ENCODE data around the gene C22orf42. TPM values are rescaled to one million over a fixed set of nuclear protein-coding genes. Genes with fewer than 3 reads are reported as not detected.
A peak's percentile ranks its signal among the peaks of the same experiment; 100 is the strongest.

C22orf42 gene
- total and polyA plus RNA-seq, 2 donors (not counting 1 experiment from before 2014, with no cell fraction given), result not detected

DNA sequence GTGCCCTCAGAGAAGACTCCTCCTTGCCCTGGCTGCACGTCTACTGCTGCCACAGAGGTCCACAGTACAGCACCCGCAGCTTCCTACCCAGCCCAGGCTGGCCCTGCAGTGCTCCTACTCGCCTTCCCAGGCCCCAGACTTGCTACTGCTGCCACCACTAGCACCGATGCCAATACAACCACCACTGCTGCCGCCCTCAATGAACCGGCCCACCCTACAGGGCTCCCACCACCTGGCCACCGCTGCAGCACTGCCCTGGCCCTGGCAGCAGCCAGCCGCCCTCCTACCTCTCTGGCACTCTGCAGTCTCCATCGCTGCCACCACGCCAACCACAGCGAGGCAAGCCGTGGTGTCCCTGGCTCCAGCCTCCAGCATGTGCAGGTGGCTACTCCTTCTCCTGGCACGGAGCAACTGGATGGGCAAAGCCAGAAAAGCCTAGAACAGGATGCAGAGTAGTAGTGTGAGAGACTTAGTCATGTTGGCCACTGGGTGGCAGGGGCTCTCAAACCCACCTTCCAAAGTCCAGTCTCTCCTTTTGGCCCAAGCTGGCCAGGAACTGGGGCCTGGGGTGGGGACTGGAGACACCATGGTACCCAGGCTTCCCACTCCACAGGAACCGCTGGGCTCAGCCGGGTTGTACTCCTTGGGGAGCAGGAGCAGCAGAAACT is 39.4 kb downstream of the C22orf42 start:
- no peaks in the 10 kb centered on the region for H3K27me3 ChIP-seq (ENCODE audit: control insufficient read depth, insufficient read depth, low read length)
- no peak overlapping the region for H3K27ac ChIP-seq (ENCODE audit: insufficient read depth, low read length)
- no peak overlapping the region for H3K4me3 ChIP-seq (replicated peaks in 1 of 4; ENCODE audit: control extremely low read depth in 1 of 4, insufficient read depth in 1 of 4, low read depth in 3 of 4, low read length in 4 of 4)
- H3K9me3 ChIP-seq (ENCODE audit: control insufficient read depth, insufficient read depth, low read depth, low read length), result no peaks in the 10 kb centered on the region
- no peak overlapping the region for H3K4me2 ChIP-seq (ENCODE audit: extremely low read depth, insufficient read depth, low read length)
- no peaks in the 10 kb centered on the region for H3K4me1 ChIP-seq (ENCODE audit: control insufficient read depth, extremely low read depth, insufficient read depth, low read length)
- H3K79me2 ChIP-seq (ENCODE audit: control insufficient read depth, insufficient read depth, low read length), result no peaks in the 10 kb centered on the region
- TF ChIP-seq EZH2 (IDR thresholded peaks at IDR 0.05; ENCODE audit: low read length, missing control alignments), result no peak
- TF ChIP-seq, protein P1, sequence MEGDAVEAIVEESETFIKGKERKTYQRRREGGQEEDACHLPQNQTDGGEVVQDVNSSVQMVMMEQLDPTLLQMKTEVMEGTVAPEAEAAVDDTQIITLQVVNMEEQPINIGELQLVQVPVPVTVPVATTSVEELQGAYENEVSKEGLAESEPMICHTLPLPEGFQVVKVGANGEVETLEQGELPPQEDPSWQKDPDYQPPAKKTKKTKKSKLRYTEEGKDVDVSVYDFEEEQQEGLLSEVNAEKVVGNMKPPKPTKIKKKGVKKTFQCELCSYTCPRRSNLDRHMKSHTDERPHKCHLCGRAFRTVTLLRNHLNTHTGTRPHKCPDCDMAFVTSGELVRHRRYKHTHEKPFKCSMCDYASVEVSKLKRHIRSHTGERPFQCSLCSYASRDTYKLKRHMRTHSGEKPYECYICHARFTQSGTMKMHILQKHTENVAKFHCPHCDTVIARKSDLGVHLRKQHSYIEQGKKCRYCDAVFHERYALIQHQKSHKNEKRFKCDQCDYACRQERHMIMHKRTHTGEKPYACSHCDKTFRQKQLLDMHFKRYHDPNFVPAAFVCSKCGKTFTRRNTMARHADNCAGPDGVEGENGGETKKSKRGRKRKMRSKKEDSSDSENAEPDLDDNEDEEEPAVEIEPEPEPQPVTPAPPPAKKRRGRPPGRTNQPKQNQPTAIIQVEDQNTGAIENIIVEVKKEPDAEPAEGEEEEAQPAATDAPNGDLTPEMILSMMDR (conservative IDR thresholded peaks at IDR 0.05 in 1 of 2, IDR thresholded peaks at IDR 0.05 in 1 of 2; ENCODE audit: low read depth in 1 of 2, low read length in 2 of 2), result no peak
- H3K36me3 ChIP-seq (ENCODE audit: control insufficient read depth, insufficient read depth, low read length), result no peaks in the 10 kb centered on the region
- H3K9ac ChIP-seq (ENCODE audit: insufficient read depth, low read length), result no peak overlapping the region
- H4K20me1 ChIP-seq (ENCODE audit: control insufficient read depth, extremely low read depth, insufficient read depth, low read length), result no peaks in the 10 kb centered on the region
- no peak for DNase-seq (ENCODE audit: low read depth in 2 of 2)
- no peak overlapping the region for H2AFZ ChIP-seq (ENCODE audit: low read length)

DNA sequence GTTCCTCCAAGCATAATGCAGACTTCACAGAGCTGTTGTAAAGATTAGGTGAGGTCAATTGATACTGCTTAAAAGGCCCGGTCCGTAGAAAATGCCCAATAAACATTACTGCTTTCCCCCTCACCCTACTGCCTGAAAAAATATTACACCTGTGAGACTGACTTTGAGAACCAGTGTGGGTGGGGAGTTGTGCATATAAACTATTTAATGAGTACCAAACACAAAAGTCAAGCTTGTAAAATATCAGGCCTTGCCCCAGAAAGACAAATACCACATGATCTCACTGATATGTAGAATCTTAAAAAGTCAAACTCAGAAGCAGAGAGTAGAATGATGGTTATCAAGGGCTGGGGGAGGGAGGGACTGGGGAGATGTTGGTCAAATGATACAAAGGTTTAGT is 46.7 kb downstream of the C22orf42 start:
- no peaks in the 10 kb centered on the region for H3K9me3 ChIP-seq (ENCODE audit: control insufficient read depth, insufficient read depth, low read depth, low read length)
- no peak overlapping the region for H3K27ac ChIP-seq (ENCODE audit: insufficient read depth, low read length)
- no peaks in the 10 kb centered on the region for H4K20me1 ChIP-seq (ENCODE audit: control insufficient read depth, extremely low read depth, insufficient read depth, low read length)
- H3K4me2 ChIP-seq (ENCODE audit: extremely low read depth, insufficient read depth, low read length), result no peak overlapping the region
- DNase-seq (ENCODE audit: low read depth in 2 of 2), result no peak
- no peak overlapping the region for H3K4me3 ChIP-seq (replicated peaks in 1 of 4; ENCODE audit: control extremely low read depth in 1 of 4, insufficient read depth in 1 of 4, low read depth in 3 of 4, low read length in 4 of 4)
- TF ChIP-seq EZH2 (IDR thresholded peaks at IDR 0.05; ENCODE audit: low read length, missing control alignments), result no peak
- TF ChIP-seq, protein P1 (conservative IDR thresholded peaks at IDR 0.05 in 1 of 2, IDR thresholded peaks at IDR 0.05 in 1 of 2; ENCODE audit: low read depth in 1 of 2, low read length in 2 of 2), result no peak
- no peak overlapping the region for H3K9ac ChIP-seq (ENCODE audit: insufficient read depth, low read length)
- no peaks in the 10 kb centered on the region for H3K79me2 ChIP-seq (ENCODE audit: control insufficient read depth, insufficient read depth, low read length)
- no peaks in the 10 kb centered on the region for H3K27me3 ChIP-seq (ENCODE audit: control insufficient read depth, insufficient read depth, low read length)
- H3K4me1 ChIP-seq (ENCODE audit: control insufficient read depth, extremely low read depth, insufficient read depth, low read length), result no peaks in the 10 kb centered on the region
- H3K36me3 ChIP-seq (ENCODE audit: control insufficient read depth, insufficient read depth, low read length), result no peaks in the 10 kb centered on the region
- no peak overlapping the region for H2AFZ ChIP-seq (ENCODE audit: low read length)

DNA sequence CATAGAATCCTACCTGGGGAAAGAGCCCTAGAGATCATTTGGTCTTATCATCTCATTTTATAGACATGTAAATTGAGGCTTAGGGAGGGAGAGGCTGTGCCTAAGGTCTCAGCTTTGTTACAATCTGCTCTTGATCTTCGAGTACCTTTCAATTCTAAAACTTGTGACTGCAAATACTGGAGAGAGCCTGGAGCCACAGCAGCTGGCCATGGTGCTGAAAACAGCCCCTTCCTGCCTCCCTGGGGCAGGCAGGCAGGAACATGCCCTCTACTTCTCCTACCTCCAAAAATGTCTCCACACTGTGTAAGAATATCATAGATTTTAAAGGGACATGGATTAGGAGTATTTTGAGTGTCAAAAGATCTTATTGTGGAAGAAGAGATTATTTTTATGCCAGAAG is 52.2 kb downstream of the C22orf42 start:
- Histone ChIP-seq H3K79me2 (ENCODE audit: control insufficient read depth, insufficient read depth, low read length) (no peaks in the 10 kb centered on the region), H3K4me2 (ENCODE audit: extremely low read depth, insufficient read depth, low read length) (no peak overlapping the region), H3K4me1 (ENCODE audit: control insufficient read depth, extremely low read depth, insufficient read depth, low read length) (no peaks in the 10 kb centered on the region), H3K9me3 (ENCODE audit: control insufficient read depth, insufficient read depth, low read depth, low read length) (no peaks in the 10 kb centered on the region), H4K20me1 (ENCODE audit: control insufficient read depth, extremely low read depth, insufficient read depth, low read length) (no peaks in the 10 kb centered on the region), H3K27ac (ENCODE audit: insufficient read depth, low read length) (no peak overlapping the region), H3K9ac (ENCODE audit: insufficient read depth, low read length) (no peak overlapping the region), H3K4me3 (replicated peaks in 1 of 4; ENCODE audit: control extremely low read depth in 1 of 4, insufficient read depth in 1 of 4, low read depth in 3 of 4, low read length in 4 of 4) (no peak overlapping the region), H3K36me3 (ENCODE audit: control insufficient read depth, insufficient read depth, low read length) (no peaks in the 10 kb centered on the region), H2AFZ (ENCODE audit: low read length) (no peak overlapping the region), H3K27me3 (ENCODE audit: control insufficient read depth, insufficient read depth, low read length) (no peaks in the 10 kb centered on the region)
- peak; percentile 3 to 17 for DNase-seq (ENCODE audit: low read depth in 2 of 2)
- TF ChIP-seq EZH2 (IDR thresholded peaks at IDR 0.05; ENCODE audit: low read length, missing control alignments), result no peak
- TF ChIP-seq, protein P1 (conservative IDR thresholded peaks at IDR 0.05 in 1 of 2, IDR thresholded peaks at IDR 0.05 in 1 of 2; ENCODE audit: low read depth in 1 of 2, low read length in 2 of 2), result no peak

Data from fibroblast of lung (primary cell).